ENCODE data around the gene CLDN12. TPM values are rescaled to one million over a fixed set of nuclear protein-coding genes. Genes with fewer than 3 reads are reported as not detected.

Gene CLDN12
- total and polyA plus RNA-seq, 5 donors = 24.7 to 46.1 (median 37.2) TPM

Other genes starting within 250 kb of the CLDN12 start
- gene STEAP1, start 249.0 kb upstream of the CLDN12 start, total RNA-seq = 1 to 10 TPM; 1.5 to 7.8 (median 3.1) TPM
- 1.9 TPM for gene STEAP1, start 249.0 kb upstream of the CLDN12 start, polyA plus RNA-seq
- gene STEAP2, start 191.7 kb upstream of the CLDN12 start, total RNA-seq = 10 to 100 TPM; 29.9 to 46.3 (median 42.5) TPM
- gene STEAP2, start 191.7 kb upstream of the CLDN12 start, polyA plus RNA-seq = 16.7 TPM
- gene CFAP69, start 158.3 kb upstream of the CLDN12 start, total RNA-seq = 1 to 10 TPM; 3.5 to 7.4 (median 4.5) TPM
- gene CFAP69, start 158.3 kb upstream of the CLDN12 start, polyA plus RNA-seq = 2.3 TPM
- not detected for gene FAM237B, start 82.2 kb upstream of the CLDN12 start, total RNA-seq
- not detected for gene FAM237B, start 82.2 kb upstream of the CLDN12 start, polyA plus RNA-seq
- 10 to 100 TPM; 15.3 to 25.9 (median 20.3) TPM for gene GTPBP10, start 56.7 kb upstream of the CLDN12 start, total RNA-seq
- 11.7 TPM for gene GTPBP10, start 56.7 kb upstream of the CLDN12 start, polyA plus RNA-seq
- gene PTTG1IP2, start 66.2 kb downstream of the CLDN12 start, total RNA-seq = not detected
- gene PTTG1IP2, start 66.2 kb downstream of the CLDN12 start, polyA plus RNA-seq = not detected
- gene CDK14, start 192.9 kb downstream of the CLDN12 start, total RNA-seq = 10 to 100 TPM; 55.4 to 93.1 (median 60.9) TPM
- gene CDK14, start 192.9 kb downstream of the CLDN12 start, polyA plus RNA-seq = 10.7 TPM